OCI-LY1 (cell line): Measurements from ENCODE around the gene KRTAP5-3.

Experiments used
- H2AFZ ChIP-seq: fragments of 200-600 bp; sonication (generic), shearing (Covaris generic); 2 replicates; pipeline ENCODE4 v1.6.0; 2014; ENCODE audit warnings: antibody characterized with exemption, mild to moderate bottlenecking, low read length
- H3F3A ChIP-seq: fragments of 200-600 bp; sonication (generic), shearing (Covaris generic); 2 replicates; pipeline ENCODE4 v1.6.0; 2014; ENCODE audit warnings: mild to moderate bottlenecking, antibody characterized with exemption, low read length, moderate library complexity; ENCODE audit not compliant: insufficient read depth
- H3K27ac ChIP-seq: fragments of 200-600 bp; sonication (generic); 2 replicates; pipeline ENCODE4 v1.5.1; 2014; ENCODE audit warnings: low read length, mixed run types, mild to moderate bottlenecking, low read depth; ENCODE audit not compliant: poor library complexity, severe bottlenecking
- H3K27me3 ChIP-seq: fragments of 200-600 bp; sonication (generic); 2 replicates; pipeline ENCODE4 v1.6.0; 2014; ENCODE audit warnings: antibody characterized with exemption, mild to moderate bottlenecking, low read length, moderate library complexity; ENCODE audit not compliant: insufficient read depth
- H3K36me3 ChIP-seq: fragments of 200-600 bp; sonication (generic); 2 replicates; pipeline ENCODE4 v1.6.1; 2014; ENCODE audit warnings: mild to moderate bottlenecking, antibody characterized with exemption, low read length, moderate library complexity, mixed read lengths; ENCODE audit not compliant: insufficient read depth
- H3K4me1 ChIP-seq: fragments of 200-600 bp; sonication (generic); 2 replicates; pipeline ENCODE4 v1.5.1; 2014; ENCODE audit warnings: mild to moderate bottlenecking, low read length, moderate library complexity; ENCODE audit not compliant: insufficient read depth, severe bottlenecking
- H3K4me2 ChIP-seq: fragments of 200-600 bp; sonication (generic), shearing (Covaris generic); 2 replicates; pipeline ENCODE4 v1.6.1; 2014; ENCODE audit warnings: low read length
- H3K4me3 ChIP-seq: fragments of 200-600 bp; sonication (generic); 2 replicates; pipeline ENCODE4 v1.5.1; 2014; ENCODE audit warnings: low read length, low read depth, mild to moderate bottlenecking, mixed read lengths; ENCODE audit not compliant: poor library complexity, severe bottlenecking
- H3K79me2 ChIP-seq: fragments of 200-600 bp; shearing (Covaris generic); 2 replicates; pipeline ENCODE4 v1.6.1; 2016; ENCODE audit warnings: mixed run types, low read length, mixed read lengths; ENCODE audit not compliant: insufficient read depth
- H3K9ac ChIP-seq: fragments of 200-600 bp; sonication (generic), shearing (Covaris generic); 2 replicates; pipeline ENCODE4 v1.6.1; 2014; ENCODE audit warnings: mild to moderate bottlenecking, low read length, mixed read lengths
- H3K9me2 ChIP-seq: fragments of 200-600 bp; sonication (generic), shearing (Covaris generic); 2 replicates; pipeline ENCODE4 v1.6.1; 2014; ENCODE audit warnings: low read depth, mild to moderate bottlenecking, low read length, mixed read lengths
- H3K9me3 ChIP-seq: fragments of 200-600 bp; shearing (Covaris generic); 2 replicates; pipeline ENCODE4 v1.6.1; 2014; ENCODE audit warnings: low read length, mixed read lengths
- H4K20me1 ChIP-seq: fragments of 200-600 bp; sonication (generic), shearing (Covaris generic); 2 replicates; pipeline ENCODE4 v1.6.0; 2016; ENCODE audit warnings: mild to moderate bottlenecking, low read length; ENCODE audit not compliant: insufficient read depth
- CTCF ChIP-seq: fragments of 200-600 bp; sonication (generic), shearing (Covaris generic); IDR thresholded peaks from 2 replicates; pipeline ENCODE4 v1.5.1; 2017; ENCODE audit warnings: mild to moderate bottlenecking, antibody characterized with exemption, low read length, moderate library complexity, mixed read lengths
- EZH2 ChIP-seq: fragments of 200-600 bp; sonication (generic), shearing (Covaris generic); IDR thresholded peaks from 2 replicates; pipeline ENCODE4 v1.8.0; 2017; ENCODE audit warnings: borderline replicate concordance, mixed run types, mild to moderate bottlenecking, antibody characterized with exemption, low read length, moderate library complexity, mixed read lengths

Gene KRTAP5-3

GRCh38 chr11:1629326-1630185 is 21.3 kb upstream of the KRTAP5-3 start, which contains the start of gene KRTAP5-5:
Gene KRTAP5-5 (plus strand): TSS chr11:1629775. CDS start chr11:1629841, 66 bp downstream.
- no peaks in the 10 kb centered on the region for H3F3A ChIP-seq
- TF ChIP-seq CTCF (no peak), EZH2 (no peak)
- no peak within 1 kb of the TSS for H3K9ac ChIP-seq
- H3K36me3 ChIP-seq, result no peaks in the 10 kb centered on the region
- H3K4me2 ChIP-seq, result no peak within 1 kb of the TSS
- no peak within 1 kb of the TSS for H3K4me3 ChIP-seq
- H4K20me1 ChIP-seq, result no peaks in the 10 kb centered on the region
- H3K9me2 ChIP-seq, result no peaks in the 10 kb centered on the region
- H3K27ac ChIP-seq, result no peak within 1 kb of the TSS
- no peak within 1 kb of the TSS for H2AFZ ChIP-seq
- H3K27me3 ChIP-seq, result peaks cover 3% of the 10 kb centered on the region; the same call in 1 of the 2 replicates
- no peaks in the 10 kb centered on the region for H3K79me2 ChIP-seq
- H3K4me1 ChIP-seq, result no peaks in the 10 kb centered on the region
- no peaks in the 10 kb centered on the region for H3K9me3 ChIP-seq

GRCh38 chr11:1628506-1629325 is 20.5 kb upstream of the KRTAP5-3 start:
- Histone ChIP-seq H3K79me2 (no peaks in the 10 kb centered on the region), H3K9me3 (no peaks in the 10 kb centered on the region), H3K4me1 (no peaks in the 10 kb centered on the region), H3F3A (no peaks in the 10 kb centered on the region), H4K20me1 (no peaks in the 10 kb centered on the region), H2AFZ (no peak overlapping the region), H3K27me3 (peaks cover 3% of the 10 kb centered on the region; the same call in 1 of the 2 replicates), H3K4me2 (no peak overlapping the region), H3K9me2 (no peaks in the 10 kb centered on the region), H3K9ac (no peak overlapping the region), H3K4me3 (no peak overlapping the region), H3K36me3 (no peaks in the 10 kb centered on the region), H3K27ac (no peak overlapping the region)
- TF ChIP-seq CTCF (peak; percentile 93), EZH2 (no peak)

DNA sequence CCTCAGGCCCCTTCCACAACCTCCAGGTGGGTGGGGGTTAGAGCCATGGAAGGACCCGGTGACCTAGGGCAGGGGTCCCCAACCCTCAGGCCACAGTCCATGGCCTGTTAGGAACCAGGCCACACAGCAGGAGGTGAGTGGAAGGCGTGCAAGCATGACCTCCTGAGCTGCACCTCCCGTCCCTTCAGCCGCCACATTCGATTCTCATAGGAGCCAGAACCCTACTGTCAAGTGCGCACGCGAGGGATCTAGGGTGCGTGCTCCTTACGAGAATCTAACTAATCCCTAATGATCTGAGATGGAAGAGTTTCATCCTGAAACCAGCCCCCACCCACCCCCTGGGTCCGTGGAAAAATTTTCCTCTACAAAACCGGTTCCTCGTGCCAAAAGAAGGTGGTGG is 17.3 kb upstream of the KRTAP5-3 start:
- no peaks in the 10 kb centered on the region for H3K9me2 ChIP-seq
- H3K4me3 ChIP-seq, result no peak overlapping the region
- H3K4me1 ChIP-seq, result no peaks in the 10 kb centered on the region
- 0 out of 2 replicates have a peak, but pooled peaks cover under 1% of the 10 kb centered on the region for H3K27me3 ChIP-seq
- H3K79me2 ChIP-seq, result no peaks in the 10 kb centered on the region
- no peaks in the 10 kb centered on the region for H4K20me1 ChIP-seq
- no peak overlapping the region for H3K27ac ChIP-seq
- H3F3A ChIP-seq, result no peaks in the 10 kb centered on the region
- H3K9ac ChIP-seq, result no peak overlapping the region
- H3K9me3 ChIP-seq, result no peaks in the 10 kb centered on the region
- H2AFZ ChIP-seq, result no peak overlapping the region
- H3K4me2 ChIP-seq, result no peak overlapping the region
- H3K36me3 ChIP-seq, result no peaks in the 10 kb centered on the region
- TF ChIP-seq CTCF (no peak), EZH2 (no peak)
